ENCODE results near the gene SYT7.

DNA sequence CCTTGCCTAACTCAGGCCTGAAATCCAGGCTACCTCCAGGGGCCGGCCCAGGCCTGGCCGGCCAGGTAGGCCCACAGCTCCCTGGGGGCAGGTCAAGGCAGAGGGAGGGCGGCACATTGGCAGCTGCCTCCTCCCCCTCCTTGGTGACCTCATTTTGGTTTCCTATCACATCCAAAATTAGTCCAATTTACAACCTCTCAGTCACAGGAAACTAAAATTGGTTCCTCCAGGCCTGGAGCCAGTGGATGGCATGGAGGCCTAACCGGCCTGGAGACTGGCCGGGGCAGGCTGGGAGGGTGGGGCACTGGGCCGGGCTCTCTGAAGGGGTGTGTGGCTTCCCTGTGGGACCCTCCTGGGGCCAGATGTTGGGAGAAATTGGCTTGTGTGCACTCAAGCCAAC is 36.4 kb downstream of the SYT7 start:
- TF ChIP-seq ZNF274 (IDR thresholded peaks at IDR 0.05; ENCODE audit: low read depth, low read length), result no peak
- TF ChIP-seq YY1 (IDR thresholded peaks at IDR 0.05; ENCODE audit: insufficient read depth, insufficient read length), result no peak
